Endothelial cell of umbilical vein (primary cell): Measurements from ENCODE around the gene PGLYRP4. TPM values are rescaled to one million over a fixed set of nuclear protein-coding genes. Genes with fewer than 3 reads are reported as not detected.

ENCODE experiments used
- BruUV-seq: library from RNA; stranded (reverse); fragments of 400-500 nt; replicated peaks from 2 replicates; lab custom pipeline; 2021; lab: Mats Ljungman, UMichigan
- CTCF ChIA-PET: fragments of 300-600, 350-600 bp; sonication (Branson Sonifier 250); formaldehyde crosslinking; loops from one replicate; lab custom pipeline; 2021; ENCODE audit warnings: antibody characterized with exemption, inconsistent platforms; lab: Charles Lee
- POLR2A ChIA-PET: fragments of 300-600, 350-600 bp; sonication (Branson Sonifier 250); formaldehyde crosslinking; loops from one replicate; lab custom pipeline; 2021; ENCODE audit warnings: antibody characterized with exemption, inconsistent platforms; lab: Charles Lee
- DNase-seq: peaks from one replicate; pipeline ENCODE4 v3.0.0-alpha.2; 2011; ENCODE audit warnings: low read depth, low spot score
- FAIRE-seq: peaks from 2 replicates; lab custom pipeline; 2011; peaks lifted over from hg19 to GRCh38; lab: Jason Lieb, UNC
- H2AFZ ChIP-seq: 2 replicates; pipeline ENCODE4 v1.6.0; 2012; ENCODE audit warnings: low read depth, low read length, control low read depth, inconsistent platforms
- H3K27ac ChIP-seq: 2 replicates; pipeline ENCODE4 v1.5.1; 2011; ENCODE audit warnings: low read depth, mild to moderate bottlenecking, control low read depth, low read length, moderate library complexity; ENCODE audit not compliant: insufficient read depth
- H3K27me3 ChIP-seq, 2 experiments: 2 replicates each; pipeline versions ENCODE4 v1.6.0 to v1.6.1; 2011; ENCODE audit warnings: low read length in 2 of 2, mixed read lengths in 1 of 2; ENCODE audit not compliant: control insufficient read depth in 2 of 2, insufficient read depth in 2 of 2
- H3K36me3 ChIP-seq, 2 experiments: 2 replicates in 1 of 2; 3 replicates in 1 of 2; pipeline ENCODE4 v1.5.1; 2011; ENCODE audit warnings: low read length in 2 of 2, mild to moderate bottlenecking in 1 of 2, moderate library complexity in 1 of 2; ENCODE audit not compliant: control insufficient read depth in 2 of 2, insufficient read depth in 2 of 2; ENCODE audit errors: extremely low read depth in 1 of 2
- H3K4me1 ChIP-seq: 3 replicates; pipeline ENCODE4 v1.5.1; 2011; ENCODE audit warnings: mild to moderate bottlenecking, low read length; ENCODE audit not compliant: control insufficient read depth, insufficient read depth; ENCODE audit errors: extremely low read depth
- H3K4me2 ChIP-seq: 2 replicates; pipeline ENCODE4 v1.6.1; 2011; ENCODE audit warnings: low read length, control low read depth, mixed read lengths; ENCODE audit not compliant: insufficient read depth
- H3K4me3 ChIP-seq, 3 experiments: fragments of 200-600 bp in 1 of 3; sonication (generic), shearing (Covaris generic) in 1 of 3; replicated peaks in 1 of 3; 2 replicates each; pipeline ENCODE4 v1.5.1; 2011 to 2016; ENCODE audit warnings: control low read depth in 3 of 3, low read length in 3 of 3, mild to moderate bottlenecking in 2 of 3, inconsistent platforms in 1 of 3, low read depth in 1 of 3, moderate library complexity in 1 of 3; ENCODE audit not compliant: insufficient read depth in 1 of 3
- H3K79me2 ChIP-seq: 2 replicates; pipeline ENCODE4 v1.6.0; 2012; ENCODE audit warnings: low read length, inconsistent platforms; ENCODE audit not compliant: control insufficient read depth, insufficient read depth
- H3K9ac ChIP-seq: replicated peaks from 2 replicates; pipeline ENCODE3; 2011; ENCODE audit warnings: low read length, control low read depth; ENCODE audit not compliant: insufficient read depth; ENCODE audit errors: extremely low read depth
- H3K9me1 ChIP-seq: replicated peaks from 3 replicates; pipeline ENCODE4 v1.6.0; 2011; ENCODE audit warnings: mild to moderate bottlenecking, low read length; ENCODE audit not compliant: control insufficient read depth, insufficient read depth; ENCODE audit errors: extremely low read depth
- H3K9me3 ChIP-seq: replicated peaks from 2 replicates; pipeline ENCODE4 v1.5.1; 2012; ENCODE audit warnings: low read length, inconsistent platforms; ENCODE audit not compliant: control insufficient read depth, insufficient read depth
- H4K20me1 ChIP-seq: replicated peaks from 2 replicates; pipeline ENCODE3; 2011; ENCODE audit warnings: mild to moderate bottlenecking, low read length; ENCODE audit not compliant: control insufficient read depth, insufficient read depth; ENCODE audit errors: extremely low read depth
- CTCF ChIP-seq, 2 donors: IDR thresholded peaks; 1 replicate in 1 of 2; 2 replicates in 1 of 2; pipeline ENCODE4 v1.5.1; 2011; ENCODE audit warnings: low read length in 2 of 2, mild to moderate bottlenecking in 2 of 2, moderate library complexity in 2 of 2, control low read depth in 1 of 2, inconsistent platforms in 1 of 2, low read depth in 1 of 2; ENCODE audit not compliant: insufficient read depth in 1 of 2; ENCODE audit errors: extremely low read depth in 1 of 2
- EZH2 ChIP-seq: IDR thresholded peaks from 2 replicates; pipeline ENCODE4 v1.6.1; 2012; ENCODE audit warnings: borderline replicate concordance, low read depth, mild to moderate bottlenecking, moderate library complexity, low read length, inconsistent platforms; ENCODE audit not compliant: severe bottlenecking
- FOS ChIP-seq: IDR thresholded peaks from 2 replicates; pipeline ENCODE4 v1.6.1; 2011; ENCODE audit warnings: mild to moderate bottlenecking, low read length, moderate library complexity, borderline replicate concordance; ENCODE audit not compliant: insufficient read depth
- GATA2 ChIP-seq: IDR thresholded peaks from 2 replicates; pipeline ENCODE4 v1.7.0; 2011; ENCODE audit warnings: low read depth, mild to moderate bottlenecking, moderate library complexity, mixed read lengths, low read length; ENCODE audit not compliant: insufficient read length, insufficient read depth
- JUN ChIP-seq: IDR thresholded peaks from 2 replicates; pipeline ENCODE4 v1.6.1; 2011; ENCODE audit warnings: borderline replicate concordance, low read depth; ENCODE audit not compliant: insufficient read length, insufficient read depth
- MAX ChIP-seq: IDR thresholded peaks from 2 replicates; pipeline ENCODE4 v1.6.1; 2011; ENCODE audit not compliant: insufficient read depth, insufficient read length
- MYC ChIP-seq: IDR thresholded peaks from one replicate; pipeline ENCODE4 v1.6.1; 2011; ENCODE audit warnings: mild to moderate bottlenecking, low read depth, low read length
- POLR2A ChIP-seq: IDR thresholded peaks from 2 replicates; pipeline ENCODE4 v1.6.1; 2012; ENCODE audit warnings: low read depth, mild to moderate bottlenecking, control low read depth, low read length
- POLR2AphosphoS5 ChIP-seq: IDR thresholded peaks from 2 replicates; pipeline ENCODE4 v1.6.1; 2012; ENCODE audit warnings: low read depth, mild to moderate bottlenecking, control low read depth, low read length, moderate library complexity; ENCODE audit not compliant: insufficient read depth
- dilution Hi-C: fragments of 300-500 bp; cut with MboI; formaldehyde crosslinking; loops from one replicate; pipeline ENCODE4 v1.15.0; 2019; ENCODE audit warnings: low sequenced_read_pairs; ENCODE audit not compliant: extremely low pct_ligation_motif_present
- intact Hi-C: fragments of 100-400 bp; cut with micrococcal nuclease; formaldehyde crosslinking; loops from one replicate; pipeline ENCODE4 v1.10.0; 2022
- polyA plus RNA-seq, 4 experiments: library from polyadenylated mRNA; depleted of rRNA in 3 of 4; stranded (reverse) in 3 of 4; unstranded in 1 of 4; fragments of >200 nt; gene quantifications; 2 replicates each; pipeline versions ENCODE4 v1.2.1 to v1.2.3, GENCODE V29; 2011 to 2012; ENCODE audit warnings: missing spikeins in 1 of 4
- total RNA-seq: library from RNA; stranded (reverse); gene quantifications from 2 replicates; pipeline ENCODE4 v1.2.3, GENCODE V29; 2021

The PGLYRP4 gene
- total and polyA plus RNA-seq, 2 donors (not counting 3 experiments of a cell fraction or from before 2014, with no cell fraction given), result not detected

GRCh38 chr1:153333902-153334301 is 14.7 kb downstream of the PGLYRP4 start:
- FAIRE-seq (no peak), DNase-seq (no peak)
- no peak overlapping the region for H3K4me3 ChIP-seq
- no TSS peak for BruUV-seq
- no peaks in the 10 kb centered on the region for H4K20me1 ChIP-seq
- CTCF ChIA-PET, result interaction anchor here (1.1 kb wide), 1 partner anchor 24 kb away, joined by 3 read pairs; the partner anchor contains the start of gene S100A9
- TF ChIP-seq MYC (no peak), CTCF (IDR thresholded peaks at IDR 0.05; ENCODE audit: extremely low read depth in 1 of 2, insufficient read depth in 1 of 2, low read depth in 1 of 2, low read length in 2 of 2) (no peak), JUN (no peak), FOS (no peak), POLR2A (no peak), GATA2 (no peak), POLR2AphosphoS5 (no peak), EZH2 (no peak), MAX (no peak)
- H3K9ac ChIP-seq, result no peak overlapping the region
- POLR2A ChIA-PET, result no interaction called here
- intact Hi-C loops (no loop called here), dilution Hi-C loops (no loop called here)
- no peak overlapping the region for H3K27ac ChIP-seq
- H3K27me3 ChIP-seq, result no peaks in the 10 kb centered on the region
- H3K4me2 ChIP-seq, result no peak overlapping the region
- H3K36me3 ChIP-seq, result no peaks in the 10 kb centered on the region
- H3K4me1 ChIP-seq, result no peaks in the 10 kb centered on the region
- no peaks in the 10 kb centered on the region for H3K9me1 ChIP-seq
- H3K79me2 ChIP-seq, result no peaks in the 10 kb centered on the region
- no peak overlapping the region for H2AFZ ChIP-seq
- H3K9me3 ChIP-seq, result no peaks in the 10 kb centered on the region
